ENCODE results near the gene FGF6. TPM values are rescaled to one million over a fixed set of nuclear protein-coding genes. Genes with fewer than 3 reads are reported as not detected.

FGF6 gene
- polyA plus RNA-seq, 1 donor (not counting 4 experiments of a cell fraction or from before 2014, with no cell fraction given) = not detected

- Histone ChIP-seq H3K27me3 (ENCODE audit: control insufficient read depth, extremely low read depth, insufficient read depth, low read length) (peaks cover 6% of the 10 kb centered on the region), H3K36me3 (ENCODE audit: control insufficient read depth in 2 of 2, extremely low read depth in 1 of 2, insufficient read depth in 2 of 2, low read length in 2 of 2) (no peaks in the 10 kb centered on the region), H3K9ac (ENCODE audit: control insufficient read depth, extremely low read depth, insufficient read depth, low read length) (no peak overlapping the region), H3K9me3 (ENCODE audit: control insufficient read depth, low read depth, low read length) (no peaks in the 10 kb centered on the region), H3K4me2 (ENCODE audit: control insufficient read depth, extremely low read depth, insufficient read depth, low read depth, low read length) (no peak overlapping the region), H4K20me1 (ENCODE audit: control insufficient read depth, extremely low read depth, insufficient read depth, low read length) (no peaks in the 10 kb centered on the region), H3K79me2 (ENCODE audit: control insufficient read depth, insufficient read depth, low read length) (no peaks in the 10 kb centered on the region), H3K4me3 (ENCODE audit: control insufficient read depth in 2 of 3, extremely low read depth in 1 of 3, insufficient read depth in 2 of 3, low read depth in 1 of 3, low read length in 3 of 3) (no peak overlapping the region), H3K27ac (ENCODE audit: control insufficient read depth, insufficient read depth, low read length) (no peak overlapping the region), H3K9me1 (ENCODE audit: control insufficient read depth, extremely low read depth, insufficient read depth, low read length) (no peaks in the 10 kb centered on the region), H3K4me1 (ENCODE audit: control insufficient read depth, extremely low read depth, insufficient read depth, low read length) (no peaks in the 10 kb centered on the region), H2AFZ (ENCODE audit: control insufficient read depth, low read length) (no peak overlapping the region)
- TF ChIP-seq EZH2 (IDR thresholded peaks at IDR 0.05; ENCODE audit: low read length) = no peak
- no peak for TF ChIP-seq CTCF (optimal IDR thresholded peaks at IDR 0.05 in 1 of 3, IDR thresholded peaks at IDR 0.05 in 1 of 3, conservative IDR thresholded peaks at IDR 0.05 in 1 of 3; ENCODE audit: extremely low read depth in 1 of 3, insufficient read depth in 2 of 3, low read length in 3 of 3)
- FAIRE-seq (no peak), DNase-seq (ENCODE audit: low read depth, low spot score) (no peak)
- dilution Hi-C loops (cut with MboI; ENCODE audit: extremely low pct_ligation_motif_present, low sequenced_read_pairs) = no loop called here
These were observed 31.5 kb upstream of the FGF6 start for GRCh38 chr12:4477129-4477528.

GRCh38 chr12:4472046-4472445 lies 26.4 kb upstream of the FGF6 start:
- no peaks in the 10 kb centered on the region for H3K79me2 ChIP-seq (ENCODE audit: control insufficient read depth, insufficient read depth, low read length)
- TF ChIP-seq EZH2 (IDR thresholded peaks at IDR 0.05; ENCODE audit: low read length) = no peak
- TF ChIP-seq CTCF (optimal IDR thresholded peaks at IDR 0.05 in 1 of 3, IDR thresholded peaks at IDR 0.05 in 1 of 3, conservative IDR thresholded peaks at IDR 0.05 in 1 of 3; ENCODE audit: extremely low read depth in 1 of 3, insufficient read depth in 2 of 3, low read length in 3 of 3) = no peak
- no peak overlapping the region for H2AFZ ChIP-seq (ENCODE audit: control insufficient read depth, low read length)
- peaks cover 6% of the 10 kb centered on the region for H3K27me3 ChIP-seq (ENCODE audit: control insufficient read depth, extremely low read depth, insufficient read depth, low read length)
- H3K4me1 ChIP-seq (ENCODE audit: control insufficient read depth, extremely low read depth, insufficient read depth, low read length) = no peaks in the 10 kb centered on the region
- no peaks in the 10 kb centered on the region for H3K9me1 ChIP-seq (ENCODE audit: control insufficient read depth, extremely low read depth, insufficient read depth, low read length)
- no peak overlapping the region for H3K27ac ChIP-seq (ENCODE audit: control insufficient read depth, insufficient read depth, low read length)
- no peak overlapping the region for H3K9ac ChIP-seq (ENCODE audit: control insufficient read depth, extremely low read depth, insufficient read depth, low read length)
- no peak for FAIRE-seq
- H3K4me2 ChIP-seq (ENCODE audit: control insufficient read depth, extremely low read depth, insufficient read depth, low read depth, low read length) = no peak overlapping the region
- no peak overlapping the region for H3K4me3 ChIP-seq (ENCODE audit: control insufficient read depth in 2 of 3, extremely low read depth in 1 of 3, insufficient read depth in 2 of 3, low read depth in 1 of 3, low read length in 3 of 3)
- DNase-seq (ENCODE audit: low read depth, low spot score) = no peak
- H3K36me3 ChIP-seq (ENCODE audit: control insufficient read depth in 2 of 2, extremely low read depth in 1 of 2, insufficient read depth in 2 of 2, low read length in 2 of 2) = no peaks in the 10 kb centered on the region
- no peaks in the 10 kb centered on the region for H3K9me3 ChIP-seq (ENCODE audit: control insufficient read depth, low read depth, low read length)
- no peaks in the 10 kb centered on the region for H4K20me1 ChIP-seq (ENCODE audit: control insufficient read depth, extremely low read depth, insufficient read depth, low read length)
- dilution Hi-C loops (cut with MboI; ENCODE audit: extremely low pct_ligation_motif_present, low sequenced_read_pairs) = no loop called here
